ENCODE data around the gene ZCCHC17.

The ZCCHC17 gene

GRCh38 chr1:31397360-31398095 lies 100.7 kb downstream of the ZCCHC17 start:
- DNase-seq = no peak

DNA sequence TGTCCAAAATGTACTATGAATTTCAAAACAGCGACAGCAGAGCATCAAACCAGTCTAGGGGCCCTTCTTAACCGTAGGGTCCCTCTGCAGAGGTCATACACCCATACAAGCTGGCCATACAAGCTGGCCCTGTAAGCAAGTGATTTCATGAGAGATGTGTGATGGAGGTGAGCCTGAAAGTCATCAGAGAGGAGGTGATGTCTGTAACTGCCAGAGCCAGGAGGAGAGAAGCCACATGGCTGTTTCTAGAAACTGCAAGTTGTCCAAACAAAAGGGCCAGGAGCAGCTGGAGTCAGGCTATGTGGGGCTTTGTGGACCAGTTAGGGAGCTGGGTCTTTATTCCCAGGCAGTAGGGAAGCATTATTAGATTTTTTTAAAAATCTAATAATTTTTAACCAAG lies 101.4 kb downstream of the ZCCHC17 start:
- no peak for DNase-seq

DNA sequence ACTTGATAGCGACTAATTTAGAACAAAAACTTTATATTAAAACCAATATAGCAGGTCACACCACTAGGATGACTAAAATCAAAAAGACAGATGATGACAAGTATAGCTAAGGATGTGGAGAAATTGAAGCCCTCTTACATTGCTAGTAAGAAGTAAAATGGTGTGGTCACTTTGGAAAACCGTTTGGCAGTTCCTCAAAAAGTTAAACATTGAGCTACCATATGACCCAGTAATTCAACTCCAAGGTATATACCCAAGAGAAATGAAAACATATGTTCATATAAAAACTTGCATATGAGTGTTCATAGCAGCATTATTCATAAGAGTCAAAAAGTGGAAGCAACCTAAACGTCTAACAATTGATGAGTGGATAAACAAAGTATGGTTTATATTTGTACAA lies 103.1 kb downstream of the ZCCHC17 start:
- DNase-seq = no peak

DNA sequence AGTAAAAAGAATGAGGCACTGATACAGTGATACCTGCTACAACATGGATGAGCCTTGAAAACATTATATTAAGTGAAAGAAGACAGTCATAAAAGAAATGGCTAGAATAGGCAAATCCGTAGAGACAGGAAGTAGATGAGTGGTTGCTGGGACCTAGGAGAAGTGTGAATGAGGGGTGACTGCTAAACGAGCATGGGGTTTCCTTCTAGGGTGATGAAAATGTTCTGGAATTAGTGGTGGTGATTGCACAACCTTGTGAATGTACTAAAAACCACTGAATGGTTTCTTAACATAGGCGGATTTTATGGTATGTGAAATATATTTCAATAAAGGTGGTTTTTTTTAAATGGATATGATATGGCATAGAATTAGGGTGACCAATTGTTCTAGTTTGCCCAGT lies 103.6 kb downstream of the ZCCHC17 start:
- DNase-seq = no peak

GRCh38 chr1:31401241-31401640 lies 104.4 kb downstream of the ZCCHC17 start:
- DNase-seq = no peak

GRCh38 chr1:31405578-31406245 lies 108.9 kb downstream of the ZCCHC17 start:
- no peak for DNase-seq

GRCh38 chr1:31407029-31407626 lies 110.3 kb downstream of the ZCCHC17 start:
- DNase-seq = no peak

DNA sequence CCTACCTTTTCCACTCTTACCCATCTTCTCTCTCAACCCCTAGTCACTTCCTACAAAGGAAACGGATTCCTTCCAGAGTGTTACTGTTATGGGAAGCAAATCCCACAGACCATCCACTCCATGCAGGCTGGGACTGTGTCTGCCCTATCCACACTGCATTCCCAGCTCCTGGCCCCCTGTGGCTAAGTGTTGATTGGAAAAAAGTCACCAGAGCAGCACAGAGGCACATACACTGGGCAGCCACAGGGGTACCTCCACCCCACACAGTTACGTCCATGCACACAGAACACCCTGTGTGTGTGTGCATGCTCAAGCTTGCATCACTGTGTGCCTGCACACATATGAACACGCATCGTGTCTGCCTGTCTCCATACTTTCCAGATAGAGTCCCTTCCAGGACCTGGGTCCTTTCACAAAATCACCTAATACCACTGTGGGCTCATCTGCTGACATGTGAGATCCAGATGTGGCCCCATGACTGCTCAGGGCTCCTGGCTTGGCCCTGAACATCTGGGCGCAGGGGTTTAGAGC lies 112.0 kb downstream of the ZCCHC17 start:
- no peak for DNase-seq

GRCh38 chr1:31409946-31410858 lies 113.4 kb downstream of the ZCCHC17 start:
- DNase-seq = no peak

DNA sequence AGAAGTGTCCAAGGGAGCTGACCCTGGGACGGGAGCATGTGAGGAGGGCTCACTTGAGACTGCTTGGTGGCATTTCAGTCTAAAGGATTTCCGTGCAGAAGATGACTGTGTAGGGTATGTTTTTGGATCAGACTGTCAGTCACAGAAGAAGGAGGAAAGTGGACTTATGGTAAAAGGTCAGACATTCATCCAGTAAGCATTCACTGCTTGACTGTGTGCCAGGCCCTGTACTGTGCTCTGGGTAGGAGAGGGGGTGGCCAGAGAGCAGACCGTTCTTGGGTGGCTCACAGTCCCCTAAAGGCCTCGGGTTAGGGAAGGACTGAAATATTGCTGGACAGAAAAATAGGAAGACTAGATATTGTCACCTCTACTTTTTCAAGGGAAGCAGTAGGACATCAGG lies 114.0 kb downstream of the ZCCHC17 start:
- DNase-seq = no peak

- DNase-seq = no peak
These were observed 115.4 kb downstream of the ZCCHC17 start for GRCh38 chr1:31412205-31412604.

DNA sequence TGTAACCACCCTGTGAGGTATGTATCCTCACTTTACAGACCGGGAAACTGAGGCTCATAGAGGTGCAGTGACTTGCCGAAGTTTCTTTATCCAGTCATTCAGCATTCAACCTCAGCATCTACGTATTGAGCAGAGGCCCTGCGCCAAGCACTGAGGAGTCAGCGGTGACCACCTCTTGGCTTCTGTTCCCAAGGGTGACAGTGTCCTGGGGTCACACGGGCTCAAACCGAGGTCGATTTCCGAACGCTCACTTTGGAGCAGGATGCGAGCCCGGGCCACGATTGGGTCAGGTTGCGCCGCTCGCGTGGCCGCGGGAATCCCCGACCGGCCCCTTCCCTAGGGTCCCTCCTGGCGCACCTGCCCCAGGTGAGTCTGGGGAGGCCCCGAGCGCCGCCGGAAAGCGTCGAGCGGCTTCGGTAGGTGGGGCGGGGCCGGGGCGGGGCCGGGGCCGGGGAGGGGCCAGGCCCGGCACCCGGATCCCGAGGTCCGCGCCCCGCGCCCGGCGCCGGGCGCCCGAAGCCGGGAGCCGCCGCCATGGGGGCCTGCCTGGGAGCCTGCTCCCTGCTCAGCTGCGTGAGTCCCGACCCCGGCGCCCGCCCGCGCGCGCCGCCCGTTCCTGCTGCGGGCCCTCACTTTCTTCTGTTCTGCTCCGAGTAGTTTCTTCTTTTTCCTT lies 116.0 kb downstream of the ZCCHC17 start, which contains the start of gene SERINC2:
TSS of gene SERINC2 (plus strand) at position 482 of the 673 bp plus-strand sequence. CDS start at position 535, 53 bp downstream.
- no peak for DNase-seq

DNA sequence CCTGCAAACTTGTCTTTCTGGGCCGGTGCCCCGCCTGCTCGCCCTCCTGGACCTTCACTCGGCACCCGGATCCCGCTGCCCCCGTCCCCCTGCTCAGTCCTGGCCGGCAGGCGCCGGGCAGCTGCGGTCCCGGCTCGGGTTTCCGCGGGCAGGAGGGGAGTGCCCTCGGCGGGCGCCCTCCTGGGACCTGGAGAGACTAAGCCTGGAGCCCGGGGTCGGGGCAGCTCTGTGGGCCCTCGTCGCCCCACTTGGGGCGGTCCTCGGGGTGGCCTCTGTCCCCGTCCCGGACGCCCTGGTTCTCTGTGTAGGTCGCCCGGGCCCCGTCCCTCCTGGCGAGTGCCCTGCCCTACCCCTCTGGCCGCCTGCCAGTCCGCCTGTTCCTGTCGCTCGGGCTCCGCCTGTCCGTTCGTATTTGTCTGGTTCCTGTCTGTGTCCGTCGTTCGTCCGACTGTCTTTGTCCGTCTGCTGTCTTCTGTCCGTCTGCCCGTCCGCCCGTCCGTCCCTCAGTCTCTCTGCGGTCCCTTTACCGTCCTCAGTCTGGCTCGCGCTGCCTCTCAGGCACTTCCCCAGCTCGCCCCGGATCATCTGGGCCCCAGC lies 116.7 kb downstream of the ZCCHC17 start:
- peak in 1 of 2 donors; percentile 27 for DNase-seq

Data from CD4-positive, alpha-beta T cell treated with Interleukin-4 for 1 hour (primary cell).